Measurements from ENCODE around the gene PNPLA2. TPM values are rescaled to one million over a fixed set of nuclear protein-coding genes. Genes with fewer than 3 reads are reported as not detected.

Gene PNPLA2
- total RNA-seq, 1 donor from 2014 or later: 346 TPM

GRCh38 chr11:836274-836673 lies 17.6 kb downstream of the PNPLA2 start:
- no peak for DNase-seq
- ATAC-seq (ENCODE audit: poor library complexity): no peak
- intact Hi-C loops (cut with DNase I): no loop called here

- intact Hi-C loops (cut with DNase I): no loop called here
- DNase-seq (no peak), ATAC-seq (ENCODE audit: poor library complexity) (no peak)
Measured at GRCh38 chr11:836700-837099, 18.0 kb downstream of the PNPLA2 start.

GRCh38 chr11:837189-837989 lies 18.7 kb downstream of the PNPLA2 start:
- DNase-seq (no peak), ATAC-seq (ENCODE audit: poor library complexity) (no peak)
- intact Hi-C loops (cut with DNase I): no loop called here

- ATAC-seq (ENCODE audit: poor library complexity) (no peak), DNase-seq (no peak)
- intact Hi-C loops (cut with DNase I): no loop called here
Measured at GRCh38 chr11:837990-838307, 19.2 kb downstream of the PNPLA2 start.

- ATAC-seq (ENCODE audit: poor library complexity): no peak
- intact Hi-C loops (cut with DNase I): no loop called here
- DNase-seq: no peak
Measured at GRCh38 chr11:838441-839279, 19.9 kb downstream of the PNPLA2 start.

GRCh38 chr11:839280-839623 lies 20.5 kb downstream of the PNPLA2 start:
- ATAC-seq (ENCODE audit: poor library complexity) (no peak), DNase-seq (no peak)
- intact Hi-C loops (cut with DNase I): no loop called here

DNA sequence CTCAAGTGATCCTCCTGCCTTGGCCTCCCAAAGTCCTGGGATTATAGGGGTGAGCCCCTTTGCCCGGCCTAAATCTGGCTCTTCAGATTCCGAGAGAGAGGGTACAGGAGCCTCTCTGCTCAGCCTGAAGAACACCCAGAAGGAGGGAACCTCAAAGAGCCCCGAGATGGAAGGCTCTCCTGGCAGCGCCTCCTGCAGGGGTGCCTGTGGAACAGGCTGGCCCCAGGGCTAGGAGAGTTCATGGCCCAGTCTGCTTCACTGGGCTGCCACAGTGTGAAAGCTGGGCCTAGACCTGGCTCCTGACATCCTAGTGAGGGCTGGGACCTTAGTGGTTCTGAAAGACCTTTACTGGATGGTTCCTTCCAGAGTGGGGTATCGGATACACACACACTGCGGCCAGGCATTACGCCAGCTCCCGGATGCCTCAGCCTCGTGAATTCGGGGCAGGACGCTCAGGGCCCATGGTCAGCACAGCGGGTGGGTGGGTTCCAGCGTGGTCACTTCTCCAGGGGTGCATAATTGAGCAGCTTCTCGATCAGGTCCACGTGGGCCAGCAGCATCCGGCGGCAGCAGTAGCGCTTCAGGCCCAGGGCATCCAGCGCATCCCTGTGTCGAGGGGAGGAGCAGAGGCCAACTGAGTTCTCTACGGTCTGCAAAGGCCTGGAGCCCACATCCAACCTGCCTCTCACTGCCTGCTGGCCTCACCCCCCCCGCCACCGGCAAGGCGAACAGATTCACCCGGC lies 21.3 kb downstream of the PNPLA2 start:
- no peak for DNase-seq
- ATAC-seq (ENCODE audit: poor library complexity): no peak
- intact Hi-C loops (cut with DNase I): no loop called here

DNA sequence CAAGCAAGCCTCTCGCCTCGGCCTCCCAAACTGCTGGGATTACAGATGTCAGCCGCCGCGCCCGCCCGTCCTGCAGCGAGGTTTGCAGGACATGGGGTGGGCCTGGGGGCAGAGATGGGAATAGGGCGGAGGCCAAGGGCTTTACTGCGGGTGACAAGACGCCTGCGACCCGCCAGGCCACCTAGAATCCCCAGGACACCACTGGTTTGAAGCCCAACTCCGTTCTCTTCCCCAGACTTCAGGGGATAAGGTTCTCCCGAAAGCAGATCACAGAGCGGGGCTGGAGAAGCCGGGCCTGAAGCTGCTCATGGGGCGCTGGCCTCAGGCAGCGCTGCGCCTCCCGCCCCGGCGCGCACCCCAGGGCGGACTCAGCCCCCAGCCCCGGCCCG lies 23.3 kb downstream of the PNPLA2 start:
- DNase-seq (no peak), ATAC-seq (ENCODE audit: poor library complexity) (peak; percentile 0)
- intact Hi-C loops (cut with DNase I): no loop called here

DNA sequence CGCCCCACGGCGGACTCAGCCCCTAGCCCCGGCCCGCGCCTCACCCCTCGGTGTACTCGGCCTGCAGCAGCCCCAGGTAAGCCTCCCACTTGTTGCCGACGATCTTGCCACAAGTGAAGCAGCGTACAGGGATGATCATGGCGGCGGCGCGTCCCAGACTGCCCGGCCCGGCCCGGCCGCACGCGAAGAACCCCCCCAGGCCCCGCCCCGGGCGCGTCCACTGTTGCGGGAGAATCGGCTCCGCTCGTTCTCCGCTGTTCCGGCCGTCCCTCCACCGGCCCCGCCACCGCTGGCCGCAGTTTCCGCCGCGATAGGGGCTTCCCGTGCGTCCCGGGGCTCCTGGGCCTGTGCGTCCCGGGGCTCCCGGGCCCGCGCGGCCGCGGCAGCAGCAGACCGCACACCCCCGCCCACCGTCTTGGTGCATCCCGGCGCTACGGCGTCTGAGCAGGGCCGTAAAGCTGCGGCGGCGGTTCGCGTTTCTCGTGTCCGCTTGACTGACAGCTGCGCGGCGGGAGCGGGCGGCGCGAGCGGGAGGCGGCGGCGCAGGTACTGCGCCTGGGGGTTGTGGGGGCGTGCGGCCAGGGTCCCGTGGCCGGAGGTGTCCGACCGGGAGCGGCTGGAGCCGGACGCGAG lies 23.8 kb downstream of the PNPLA2 start, which contains the start of the genes POLR2L and TSPAN4:
TSS of gene POLR2L (minus strand) at position 160 of the 633 bp plus-strand sequence. CDS start at position 139, 21 bp downstream.
TSS of gene TSPAN4 (plus strand) at position 483 of the 633 bp plus-strand sequence. CDS start 7,453 bp downstream, outside the sequence.
- peak; percentile 63 for ATAC-seq (ENCODE audit: poor library complexity)
- DNase-seq: peak; percentile 95
- intact Hi-C loops (cut with DNase I): no loop called here

GRCh38 chr11:843086-843734 lies 24.5 kb downstream of the PNPLA2 start:
- intact Hi-C loops (cut with DNase I): no loop called here
- no peak for ATAC-seq (ENCODE audit: poor library complexity)
- DNase-seq: no peak

- DNase-seq: peak; percentile 96
- peak; percentile 43 for ATAC-seq (ENCODE audit: poor library complexity)
- intact Hi-C loops (cut with DNase I): no loop called here
Measured at GRCh38 chr11:843818-844692, 25.3 kb downstream of the PNPLA2 start.

DNA sequence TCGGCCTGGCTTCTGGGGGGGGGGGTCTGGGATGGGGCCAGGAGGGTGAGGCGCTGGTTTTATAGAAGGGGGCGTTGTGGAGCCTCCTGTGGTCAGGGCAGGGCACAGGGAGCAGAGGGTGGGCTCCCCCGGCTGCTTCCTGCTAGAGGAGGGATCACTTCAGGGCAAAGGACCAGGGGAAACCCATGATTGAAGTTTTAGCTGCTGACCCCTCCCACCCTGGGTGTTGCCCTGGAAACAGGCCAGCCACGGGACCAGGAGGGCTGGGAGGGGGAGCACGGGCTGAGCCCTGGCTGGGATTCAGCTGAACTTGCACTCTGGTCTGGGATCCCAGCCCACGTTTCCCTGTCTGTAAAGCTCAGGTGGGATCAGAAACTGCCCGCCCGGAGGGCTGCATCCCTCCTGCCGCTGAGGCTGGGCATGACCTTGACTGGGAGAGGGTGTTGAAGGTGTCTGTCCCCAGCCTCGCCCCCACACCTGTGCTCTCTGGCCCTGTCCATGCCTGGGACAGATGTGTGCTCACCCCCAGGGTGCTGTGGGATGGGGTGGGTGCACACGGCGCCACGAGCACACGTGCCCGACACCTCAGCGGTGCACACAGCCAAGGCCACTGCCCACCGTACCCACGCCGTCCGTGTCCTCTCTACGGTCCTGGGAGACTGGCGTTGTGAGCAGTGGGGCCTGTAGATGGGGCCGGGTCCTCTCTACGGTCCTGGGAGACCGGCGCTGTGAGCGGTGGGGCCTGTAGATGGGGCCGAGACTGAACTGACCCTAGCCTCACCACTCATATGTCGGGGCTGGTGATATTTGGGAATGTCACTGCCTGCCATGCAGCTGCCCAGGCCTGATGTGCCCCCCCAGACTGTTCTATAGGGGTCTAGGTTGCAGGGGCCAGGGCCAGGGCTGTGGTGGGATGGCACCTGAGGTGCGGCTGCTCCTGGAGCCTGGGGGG lies 26.3 kb downstream of the PNPLA2 start:
- intact Hi-C loops (cut with DNase I): loop anchor here (5.0 kb wide), 1 partner anchor 207 kb away; no protein-coding TSS in a partner anchor
- DNase-seq (peak; percentile 94), ATAC-seq (ENCODE audit: poor library complexity) (peak; percentile 52)

DNA sequence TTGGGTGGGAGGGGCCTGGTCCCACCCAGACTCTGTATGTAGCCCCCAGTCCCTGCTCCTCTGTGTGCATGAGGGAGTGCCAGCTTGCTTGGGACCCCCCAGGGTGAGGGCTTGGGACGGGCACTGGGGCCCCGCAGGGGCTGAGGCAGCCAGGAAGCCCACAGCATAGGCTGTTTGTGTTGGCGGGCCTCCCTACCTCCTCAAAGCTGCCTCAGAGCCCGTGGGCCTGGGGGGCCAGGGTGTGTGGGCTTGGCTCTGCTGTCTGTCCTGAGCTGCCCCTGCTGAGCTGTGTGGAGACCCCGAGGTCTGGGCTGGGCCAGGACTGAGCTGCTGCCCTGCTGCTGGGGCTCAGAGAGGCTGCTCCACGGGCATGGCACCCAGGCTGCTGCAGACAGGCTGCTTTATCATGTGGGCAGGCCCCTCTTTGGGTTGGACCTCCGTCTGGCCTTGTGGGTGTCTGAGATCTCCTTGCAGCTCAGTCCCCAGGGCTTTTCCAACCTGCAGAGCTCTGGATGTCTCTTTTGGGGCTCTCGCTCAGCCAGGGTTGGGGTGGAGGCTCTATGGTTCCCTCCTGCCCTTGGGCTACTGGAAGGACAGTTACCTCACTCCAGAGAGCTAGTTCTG lies 27.3 kb downstream of the PNPLA2 start:
- DNase-seq (no peak), ATAC-seq (ENCODE audit: poor library complexity) (no peak)
- intact Hi-C loops (cut with DNase I): loop anchor here (5.0 kb wide), 1 partner anchor 206 kb away; no protein-coding TSS in a partner anchor

GRCh38 chr11:846496-847098 lies 27.9 kb downstream of the PNPLA2 start:
- intact Hi-C loops (cut with DNase I): loop anchor here (5.0 kb wide), 1 partner anchor 206 kb away; no protein-coding TSS in a partner anchor
- DNase-seq: no peak
- no peak for ATAC-seq (ENCODE audit: poor library complexity)

DNA sequence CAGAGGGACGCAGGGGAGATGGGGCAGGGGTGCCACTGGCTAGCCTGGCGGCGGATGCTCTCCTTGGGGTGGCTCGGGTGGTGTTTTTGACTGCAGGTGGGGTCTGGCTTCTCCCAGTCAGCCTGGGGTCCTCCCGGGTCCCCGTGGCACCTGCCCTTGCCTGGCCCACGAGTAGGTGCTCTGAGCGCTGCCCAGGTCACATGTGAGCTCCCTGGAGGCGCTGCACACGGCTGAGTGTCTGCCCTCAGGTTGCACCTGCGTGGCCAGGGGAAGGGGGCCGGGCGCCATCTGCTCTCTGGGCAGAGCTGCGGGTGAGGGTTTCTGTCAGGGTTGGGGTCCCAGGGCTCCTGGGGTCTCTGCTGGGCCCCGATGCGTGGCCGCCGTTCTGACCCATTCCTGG lies 29.2 kb downstream of the PNPLA2 start:
- DNase-seq (no peak), ATAC-seq (ENCODE audit: poor library complexity) (no peak)
- intact Hi-C loops (cut with DNase I): loop anchor here (5.0 kb wide), 1 partner anchor 204 kb away; no protein-coding TSS in a partner anchor
